Measurements from ENCODE around the gene RAPGEF5.

DNA sequence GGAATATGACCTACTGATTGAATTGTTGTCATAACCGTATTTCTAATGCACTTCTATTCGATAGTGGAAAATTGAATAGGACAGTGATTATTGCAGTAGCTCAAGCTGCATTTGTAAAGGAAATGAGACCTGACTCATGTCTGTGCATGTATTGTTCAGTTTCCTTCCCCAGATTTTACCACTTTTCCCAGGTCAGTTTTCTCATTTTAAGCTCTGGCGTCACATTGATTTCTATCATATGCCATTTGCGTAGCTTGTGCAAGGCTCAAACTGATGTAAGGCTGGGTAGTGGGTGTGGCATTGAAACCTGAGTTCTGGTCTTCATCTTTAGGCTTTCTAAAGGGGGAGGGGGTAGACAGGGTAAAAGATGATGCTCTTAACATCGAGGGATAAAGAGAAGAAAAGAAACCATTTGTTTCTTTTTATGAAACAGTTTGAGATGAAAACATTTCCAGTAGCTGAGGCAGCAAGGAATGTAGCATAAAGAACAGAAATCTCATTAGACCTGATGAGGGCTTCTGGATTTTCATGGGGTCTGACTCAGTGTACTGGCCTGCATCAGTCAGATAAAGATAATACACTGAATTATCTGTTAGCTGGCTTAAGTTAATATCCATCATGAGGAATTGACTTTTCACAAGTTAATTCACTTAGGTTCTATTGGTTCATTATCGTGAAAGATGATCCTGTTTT is 229.0 kb downstream of the RAPGEF5 start:
- TF ChIP-seq POLR2A (IDR thresholded peaks at IDR 0.05; ENCODE audit: low read length) = no peak
- TF ChIP-seq GATA1 (IDR thresholded peaks at IDR 0.05; ENCODE audit: low read depth, low read length) = no peak

Data from erythroblast (primary cell).